GM21737 (cell line): ENCODE results near the gene DCLK1.

ENCODE experiments used
- ATAC-seq: cut with Tn5 transposase; IDR thresholded peaks from one replicate; pipeline ENCODE4 v1.9.1; 2021; ENCODE audit warnings: mild to moderate bottlenecking, moderate library complexity; ENCODE audit not compliant: unreplicated experiment

DCLK1 gene

GRCh38 chr13:36131222-36131930 lies at the start of gene DCLK1:
DCLK1 (minus strand) TSS chr13:36131382.
- no peak for ATAC-seq

- no peak for ATAC-seq
Measured at GRCh38 chr13:36175621-36176020, 44.4 kb upstream of the DCLK1 start.

GRCh38 chr13:36174923-36175322 lies 43.7 kb upstream of the DCLK1 start:
- no peak for ATAC-seq

GRCh38 chr13:36173571-36174322 lies 42.6 kb upstream of the DCLK1 start:
- ATAC-seq = no peak

GRCh38 chr13:36166046-36166445 lies 34.9 kb upstream of the DCLK1 start:
- no peak for ATAC-seq

- no peak for ATAC-seq
Measured at GRCh38 chr13:36163809-36164308, 32.7 kb upstream of the DCLK1 start.

- no peak for ATAC-seq
Measured at GRCh38 chr13:36163286-36163685, 32.1 kb upstream of the DCLK1 start.

- no peak for ATAC-seq
Measured at GRCh38 chr13:36160297-36160696, 29.1 kb upstream of the DCLK1 start.

- ATAC-seq = no peak
Measured at GRCh38 chr13:36158611-36159010, 27.4 kb upstream of the DCLK1 start.

GRCh38 chr13:36157480-36157879 lies 26.3 kb upstream of the DCLK1 start:
- ATAC-seq = no peak

GRCh38 chr13:36154567-36155291 lies 23.5 kb upstream of the DCLK1 start:
- ATAC-seq = no peak

- ATAC-seq = no peak
Measured at GRCh38 chr13:36151591-36151990, 20.4 kb upstream of the DCLK1 start.

- no peak for ATAC-seq
Measured at GRCh38 chr13:36148446-36148845, 17.3 kb upstream of the DCLK1 start.

GRCh38 chr13:36147330-36147729 lies 16.1 kb upstream of the DCLK1 start:
- no peak for ATAC-seq

- ATAC-seq = no peak
Measured at GRCh38 chr13:36146511-36147269, 15.5 kb upstream of the DCLK1 start.

GRCh38 chr13:36143738-36144137 lies 12.6 kb upstream of the DCLK1 start:
- ATAC-seq = no peak

- ATAC-seq = no peak
Measured at GRCh38 chr13:36142735-36143134, 11.6 kb upstream of the DCLK1 start.

- ATAC-seq = no peak
Measured at GRCh38 chr13:36135876-36136275, 4.7 kb upstream of the DCLK1 start.

- ATAC-seq = no peak
Measured at GRCh38 chr13:36134632-36135031, 3.5 kb upstream of the DCLK1 start.

GRCh38 chr13:36133950-36134626 lies 2.9 kb upstream of the DCLK1 start:
- no peak for ATAC-seq
